HG03025 (cell line): Measurements from ENCODE around the gene COL4A1.

Source experiments
- ATAC-seq: cut with Tn5 transposase; IDR thresholded peaks from one replicate; pipeline ENCODE4 v1.9.1; 2021; ENCODE audit warnings: mild to moderate bottlenecking, moderate library complexity; ENCODE audit not compliant: unreplicated experiment, low FRiP score

The COL4A1 gene

GRCh38 chr13:110306960-110307766, at the start of gene COL4A1, which contains the start of gene COL4A2:
TSS of gene COL4A1 (minus strand) at chr13:110307157. CDS start at chr13:110307027, 130 bp downstream.
TSS of gene COL4A2 (plus strand) at chr13:110307284. CDS start at chr13:110307904, 620 bp downstream.
- ATAC-seq = no peak

GRCh38 chr13:110356362-110356761, 49.4 kb upstream of the COL4A1 start:
- ATAC-seq = no peak

- no peak for ATAC-seq
These were observed 47.9 kb upstream of the COL4A1 start for GRCh38 chr13:110354715-110355473.

DNA sequence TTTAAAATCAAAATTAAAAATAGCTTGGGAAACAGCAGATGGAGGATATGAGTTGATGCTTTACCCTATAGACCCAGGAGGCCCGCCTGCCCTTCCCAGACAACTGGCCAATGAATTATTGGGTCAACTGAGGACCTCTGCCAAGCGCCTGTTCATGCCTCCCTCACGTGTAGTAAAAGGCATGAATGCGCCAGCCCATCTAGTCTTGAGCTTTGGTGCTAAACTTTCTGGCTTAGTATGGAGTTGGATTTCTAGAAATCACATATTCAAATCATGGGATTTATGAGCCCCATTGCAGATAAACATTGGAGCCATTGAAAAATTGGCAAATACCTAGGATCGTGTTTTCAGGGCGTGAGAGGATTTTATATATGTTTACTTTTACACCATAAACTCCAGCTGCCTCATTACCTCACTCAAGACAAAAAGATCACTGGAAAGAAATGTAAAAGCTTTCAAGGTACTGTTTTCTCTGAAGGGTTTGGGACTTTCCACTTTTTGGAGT, 47.2 kb upstream of the COL4A1 start:
- ATAC-seq = no peak

- no peak for ATAC-seq
These were observed 46.5 kb upstream of the COL4A1 start for GRCh38 chr13:110353339-110353977.

DNA sequence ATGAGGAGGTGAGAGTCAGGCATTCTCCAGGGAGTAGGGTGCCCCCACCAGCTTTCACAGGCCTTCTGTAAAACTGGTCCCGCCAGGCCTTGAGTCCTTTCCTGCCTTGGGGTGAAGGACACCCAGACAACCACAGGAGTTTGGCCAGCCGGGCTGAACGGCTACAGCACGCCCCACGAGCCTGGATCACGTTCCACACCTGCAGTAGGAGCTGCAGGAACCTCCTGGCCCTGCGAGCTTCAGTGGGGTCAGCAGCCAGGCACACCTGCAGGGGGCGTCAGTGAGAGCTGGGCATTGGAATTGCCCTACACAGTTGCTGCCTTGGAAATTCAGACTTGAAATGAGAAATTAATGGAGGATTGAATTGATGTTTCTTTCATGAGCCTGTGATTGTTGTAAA, 45.8 kb upstream of the COL4A1 start:
- no peak for ATAC-seq

GRCh38 chr13:110351636-110352420, 44.9 kb upstream of the COL4A1 start:
- no peak for ATAC-seq

- ATAC-seq = no peak
These were observed 43.6 kb upstream of the COL4A1 start for GRCh38 chr13:110350509-110350908.

GRCh38 chr13:110350049-110350448, 43.1 kb upstream of the COL4A1 start:
- ATAC-seq = no peak

- ATAC-seq = no peak
These were observed 42.3 kb upstream of the COL4A1 start for GRCh38 chr13:110349239-110349638.

DNA sequence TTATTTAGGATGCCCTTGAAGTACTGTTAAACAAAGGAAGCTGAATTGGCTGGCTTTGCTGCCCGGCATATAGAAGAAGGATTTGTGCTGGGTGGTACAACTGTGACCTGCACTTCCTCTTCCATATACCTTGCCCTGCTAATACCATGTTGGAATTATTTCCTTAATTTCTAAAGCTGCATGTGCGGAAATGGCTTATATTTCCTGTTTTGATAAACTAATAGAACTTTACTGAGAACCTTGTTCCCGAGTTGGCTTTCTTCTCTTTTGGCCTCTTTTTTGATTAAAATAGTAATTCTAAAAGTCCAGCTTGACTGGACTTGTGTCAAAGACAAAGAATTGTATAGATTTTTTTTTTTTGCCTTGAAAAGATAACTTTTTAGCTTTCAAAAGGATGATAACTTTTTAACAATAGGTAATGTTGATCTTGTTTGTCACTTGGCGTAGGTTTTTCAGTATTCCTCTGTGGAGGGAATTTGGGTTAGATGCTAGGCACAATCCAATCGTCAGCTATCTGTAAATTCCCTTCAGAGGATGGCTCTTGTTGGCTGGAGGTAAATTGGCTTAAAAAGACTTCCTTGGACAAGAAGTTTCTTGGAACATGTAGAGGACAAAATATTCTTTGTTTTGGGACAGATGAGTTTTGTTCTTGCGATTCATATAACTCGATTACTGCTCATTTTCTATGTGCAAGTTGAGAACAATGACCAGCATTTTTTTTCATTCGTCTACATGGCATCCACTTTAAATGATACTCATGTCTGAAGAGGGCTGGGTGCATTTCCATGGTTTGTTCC, 41.5 kb upstream of the COL4A1 start:
- ATAC-seq = no peak

DNA sequence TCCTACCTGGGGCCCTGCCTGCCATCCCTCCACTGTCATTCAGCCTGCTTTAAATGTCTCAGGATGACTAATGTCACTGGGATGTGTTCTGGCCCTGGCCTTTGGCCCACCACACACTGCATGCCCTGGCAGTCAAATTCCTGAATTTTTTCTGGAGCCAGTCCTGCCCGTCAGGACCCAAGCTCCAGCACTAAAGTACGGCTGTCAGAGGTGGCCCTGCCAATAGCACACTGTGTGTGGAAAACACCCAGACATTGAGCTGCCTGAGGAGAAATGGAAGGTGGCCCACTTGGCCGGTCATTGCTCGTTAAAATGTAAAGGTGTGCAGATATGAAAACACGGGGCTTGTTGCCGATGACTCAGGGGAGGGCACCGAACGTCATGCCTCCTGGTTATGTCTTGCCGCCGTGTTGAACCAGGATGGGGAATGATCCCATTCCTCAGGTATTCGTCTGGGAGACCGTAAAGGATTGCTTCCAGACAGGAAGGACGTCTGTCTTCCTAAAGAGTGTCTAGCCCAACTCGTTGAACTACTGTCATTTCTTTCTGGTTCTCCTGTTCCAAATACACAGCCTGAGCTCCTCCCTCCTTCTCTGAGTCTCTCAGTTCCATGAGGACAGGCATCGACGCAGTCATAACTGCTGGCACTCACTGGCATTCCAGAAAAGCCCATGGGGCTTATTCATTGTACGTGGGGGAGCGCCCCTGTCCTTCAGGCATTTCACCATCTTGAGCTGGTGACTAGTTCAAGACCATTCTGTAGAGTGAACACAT, 40.8 kb upstream of the COL4A1 start:
- ATAC-seq = no peak

- ATAC-seq = no peak
These were observed 40.1 kb upstream of the COL4A1 start for GRCh38 chr13:110347088-110347487.

- ATAC-seq = no peak
These were observed 39.7 kb upstream of the COL4A1 start for GRCh38 chr13:110346661-110347067.

DNA sequence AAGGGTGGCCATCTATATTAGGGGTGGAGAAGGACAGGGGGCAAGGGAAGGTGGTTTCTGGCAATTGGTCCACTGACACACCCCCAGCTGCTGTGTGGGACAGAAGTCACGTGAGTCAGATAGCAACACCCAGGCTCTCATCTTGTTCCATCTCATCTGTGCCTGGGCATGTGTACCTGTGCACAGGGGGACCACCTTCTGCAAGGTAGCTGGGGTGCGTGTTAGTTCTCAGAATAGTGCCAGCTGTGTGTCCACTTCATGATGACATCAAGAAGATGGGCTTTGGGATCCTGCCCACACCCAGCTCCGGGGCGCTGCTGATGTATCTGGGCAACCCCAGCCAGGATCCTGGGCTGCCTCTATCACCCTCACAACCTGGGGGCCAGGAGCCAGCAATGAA, 38.7 kb upstream of the COL4A1 start:
- ATAC-seq = no peak

- ATAC-seq = no peak
These were observed 38.3 kb upstream of the COL4A1 start for GRCh38 chr13:110345266-110345665.

DNA sequence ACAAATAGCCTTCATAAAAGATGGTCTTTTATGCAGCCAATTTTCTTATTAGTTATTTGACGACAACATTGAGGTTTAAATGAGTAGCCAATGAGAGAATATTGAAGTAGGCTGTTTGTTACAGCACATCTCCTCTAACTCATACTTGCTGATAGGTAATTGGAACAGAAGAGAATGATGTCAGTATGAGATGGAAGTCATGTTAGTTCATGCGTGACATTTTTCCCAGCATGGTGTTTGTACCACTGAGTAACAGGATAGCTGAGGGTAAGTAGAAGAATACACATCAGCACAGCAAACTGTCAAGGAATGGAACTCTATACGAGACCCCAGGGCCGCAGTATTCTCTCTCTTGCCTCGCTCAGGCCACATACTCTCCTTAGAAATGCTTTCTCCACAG, 37.4 kb upstream of the COL4A1 start:
- ATAC-seq = no peak

- no peak for ATAC-seq
These were observed 36.4 kb upstream of the COL4A1 start for GRCh38 chr13:110343241-110343865.
